Activated CD8-positive, alpha-beta memory T cell treated with anti-CD3 and anti-CD28 coated beads, Interleukin-2, amount 50 U/mL, for 1 hour (primary cell): ENCODE data around the gene NUP42.

Experiments used
- DNase-seq: peaks from one replicate; pipeline ENCODE4 v3.0.0-alpha.2; 2020; ENCODE audit errors: extremely low read depth

Gene NUP42

DNA sequence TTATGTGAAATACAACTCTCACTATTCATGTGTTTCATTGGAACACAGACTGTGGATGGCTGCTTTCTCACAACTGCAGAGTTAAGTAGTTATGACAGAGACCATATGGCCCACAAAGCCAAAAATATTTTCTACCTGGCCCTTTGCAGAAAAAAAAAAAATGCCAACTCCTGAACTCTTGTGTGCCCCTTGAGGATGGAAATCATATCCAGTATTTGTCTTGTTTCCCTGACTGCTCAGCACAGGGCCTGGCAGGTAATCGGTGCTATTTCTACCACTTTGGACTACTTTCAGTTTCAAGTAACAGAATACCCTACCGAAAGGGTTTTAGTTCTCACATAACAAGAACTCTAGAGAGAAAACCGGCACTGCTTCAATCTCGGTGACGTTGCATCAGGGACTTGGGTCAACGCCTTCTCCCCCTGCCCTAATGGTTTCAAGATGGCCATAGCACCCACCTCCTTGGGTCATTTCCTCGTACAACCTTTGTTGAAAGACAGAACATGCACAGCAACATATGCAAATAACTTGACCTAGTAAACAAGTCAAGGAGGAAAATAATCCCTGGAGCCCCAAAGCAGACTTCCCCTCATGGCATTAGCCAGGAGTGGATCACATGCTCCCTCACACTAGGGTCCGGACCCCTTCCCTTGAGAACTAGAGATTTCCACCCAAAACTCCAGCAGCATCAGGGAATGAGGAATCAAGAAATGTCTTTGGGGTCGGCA lies 52.9 kb downstream of the NUP42 start:
- no peak for DNase-seq

DNA sequence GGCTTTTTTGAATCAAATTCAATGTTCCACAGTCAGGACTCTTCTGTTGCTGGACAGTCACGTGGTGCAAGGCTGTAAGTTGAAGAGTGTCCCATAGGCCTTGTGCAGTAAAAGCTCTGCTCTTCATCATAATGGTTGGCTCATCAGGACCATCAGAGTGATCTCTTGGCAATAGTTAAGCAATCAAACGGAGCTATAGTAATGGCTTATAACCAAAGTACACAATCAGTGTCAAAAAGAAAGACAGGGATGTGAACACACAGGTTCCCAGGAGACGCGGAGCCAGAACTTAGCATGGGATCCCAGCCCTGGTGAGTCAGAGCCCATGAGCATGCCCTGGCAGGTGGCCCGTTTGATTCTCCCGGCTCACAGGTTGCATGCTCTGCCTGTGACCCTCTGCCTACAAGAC lies 54.0 kb downstream of the NUP42 start:
- DNase-seq: no peak

DNA sequence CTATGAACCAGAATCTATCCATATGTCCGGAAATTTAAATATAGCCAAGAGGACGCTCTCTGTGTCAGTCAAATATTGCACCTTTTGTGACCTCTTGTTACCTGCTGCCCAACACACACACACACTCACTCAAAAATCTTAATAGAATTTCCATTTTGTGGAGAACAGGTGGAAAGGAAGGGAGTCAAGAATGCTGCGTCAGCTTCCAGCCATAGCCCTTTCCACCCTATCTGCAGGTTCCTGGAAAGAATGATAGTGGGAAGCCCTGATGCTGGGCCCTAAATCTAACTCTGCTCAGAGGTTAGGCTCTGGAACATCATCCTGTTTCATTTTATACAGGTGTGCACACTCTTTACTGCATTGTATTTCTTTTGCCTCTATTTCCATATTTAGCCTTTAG lies 55.2 kb downstream of the NUP42 start:
- DNase-seq: no peak

DNA sequence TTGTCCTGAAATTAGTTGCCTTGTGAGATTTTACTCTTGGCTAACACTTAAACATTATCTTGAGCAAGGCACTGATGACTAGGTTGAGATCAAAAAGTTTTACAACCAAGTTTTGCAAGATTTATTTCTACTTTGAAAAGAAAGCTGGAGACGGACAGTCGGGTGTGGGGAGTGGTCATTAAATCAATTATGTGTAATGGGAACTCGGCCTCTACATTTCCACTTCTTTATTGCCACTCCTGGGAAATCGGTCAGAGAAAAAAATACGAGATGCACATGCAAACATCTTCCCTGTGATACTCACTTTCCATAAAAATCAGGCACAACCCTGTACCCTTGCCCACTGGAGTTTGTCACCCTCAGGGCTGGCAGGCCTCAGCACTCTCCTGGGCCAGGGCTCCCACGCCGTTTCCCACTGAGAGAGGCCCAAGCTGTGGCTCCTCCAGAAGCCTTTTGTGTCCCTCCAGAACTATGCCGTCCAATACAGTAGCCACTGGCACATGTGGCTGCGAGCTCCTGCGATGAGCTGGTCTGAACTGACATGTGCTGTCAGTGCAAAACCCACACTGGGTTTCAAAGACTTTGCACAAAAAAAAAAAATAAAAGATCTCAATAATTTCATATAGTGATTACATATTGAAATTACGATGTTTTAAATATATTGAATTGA lies 57.3 kb downstream of the NUP42 start:
- no peak for DNase-seq

DNA sequence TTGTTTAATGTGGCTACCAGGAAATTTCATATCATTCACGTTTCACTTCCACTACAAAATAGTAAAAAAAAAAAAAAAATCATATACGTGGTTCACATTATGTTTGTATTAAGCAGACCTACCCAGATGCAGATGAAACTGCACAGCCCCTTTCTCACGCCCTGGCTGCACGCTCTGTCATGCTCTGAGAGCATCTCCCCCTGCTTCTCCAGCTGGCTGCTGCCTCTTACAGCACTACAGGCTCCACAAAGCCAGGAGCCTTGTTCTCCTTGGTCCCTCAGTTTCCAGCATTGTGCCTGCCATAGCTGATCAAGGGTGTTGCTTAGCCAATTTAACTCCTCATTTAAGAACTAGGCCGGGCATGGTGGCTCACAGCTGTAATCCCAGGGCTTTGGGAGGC lies 57.9 kb downstream of the NUP42 start:
- no peak for DNase-seq

DNA sequence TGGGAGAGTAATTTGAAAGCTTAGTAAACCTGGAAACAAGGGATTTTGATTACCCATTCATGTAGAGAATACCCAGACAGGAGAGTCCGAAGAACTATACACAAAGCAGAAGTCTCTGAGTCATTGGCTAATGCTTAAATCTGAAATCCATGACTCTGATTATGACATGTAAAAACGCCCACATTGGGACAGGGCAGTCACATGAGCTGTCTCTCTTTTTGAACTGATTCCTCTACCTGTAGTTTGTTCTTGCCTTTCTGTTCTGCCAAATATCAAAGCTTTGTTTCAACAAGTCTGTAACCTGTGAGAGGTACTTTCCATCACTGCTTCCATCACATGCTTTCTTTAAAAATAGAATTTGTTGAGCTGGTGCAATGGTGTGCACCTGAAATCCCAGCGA lies 60.5 kb downstream of the NUP42 start:
- DNase-seq: no peak

DNA sequence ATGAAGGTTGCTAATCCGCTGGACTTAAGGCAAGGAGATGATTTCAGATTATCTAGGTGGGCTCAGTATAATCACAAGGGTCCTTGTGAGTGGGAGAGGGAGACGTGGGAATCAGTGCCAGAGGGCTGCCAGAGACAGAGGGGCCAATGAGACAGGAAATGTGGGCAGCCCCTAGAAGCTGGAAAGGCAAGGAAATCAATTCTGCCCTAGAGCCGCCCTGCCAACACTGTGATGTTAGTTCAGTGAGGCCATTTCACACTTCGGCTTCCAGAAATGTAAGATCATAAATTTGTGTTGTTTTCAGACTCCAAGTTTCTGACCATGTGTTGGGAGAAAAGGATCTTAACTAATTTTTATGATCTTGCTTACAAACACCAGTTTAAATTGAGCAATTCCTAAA lies 61.1 kb downstream of the NUP42 start:
- no peak for DNase-seq

DNA sequence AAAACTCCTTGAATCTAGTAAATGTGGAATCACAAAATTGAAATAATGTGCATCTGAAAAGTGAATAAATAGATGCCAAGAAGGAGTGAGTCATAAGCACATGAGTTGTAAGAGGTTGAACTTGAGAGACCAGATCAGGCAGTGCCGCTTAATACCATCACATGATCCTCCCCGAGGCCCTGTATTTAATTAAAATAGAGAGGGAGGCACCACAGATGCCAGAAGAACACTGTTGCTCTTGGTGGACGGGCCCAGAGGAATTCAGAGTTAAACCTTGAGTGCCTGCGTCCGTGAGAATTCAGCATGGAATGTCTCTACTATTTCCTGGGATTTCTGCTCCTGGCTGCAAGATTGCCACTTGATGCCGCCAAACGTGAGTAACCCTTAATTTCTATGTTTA lies 64.7 kb downstream of the NUP42 start, which contains the start of gene GPNMB:
TSS of gene GPNMB (plus strand) at position 221 of the 400 bp plus-strand sequence. CDS start at position 304, 83 bp downstream.
- DNase-seq: no peak

DNA sequence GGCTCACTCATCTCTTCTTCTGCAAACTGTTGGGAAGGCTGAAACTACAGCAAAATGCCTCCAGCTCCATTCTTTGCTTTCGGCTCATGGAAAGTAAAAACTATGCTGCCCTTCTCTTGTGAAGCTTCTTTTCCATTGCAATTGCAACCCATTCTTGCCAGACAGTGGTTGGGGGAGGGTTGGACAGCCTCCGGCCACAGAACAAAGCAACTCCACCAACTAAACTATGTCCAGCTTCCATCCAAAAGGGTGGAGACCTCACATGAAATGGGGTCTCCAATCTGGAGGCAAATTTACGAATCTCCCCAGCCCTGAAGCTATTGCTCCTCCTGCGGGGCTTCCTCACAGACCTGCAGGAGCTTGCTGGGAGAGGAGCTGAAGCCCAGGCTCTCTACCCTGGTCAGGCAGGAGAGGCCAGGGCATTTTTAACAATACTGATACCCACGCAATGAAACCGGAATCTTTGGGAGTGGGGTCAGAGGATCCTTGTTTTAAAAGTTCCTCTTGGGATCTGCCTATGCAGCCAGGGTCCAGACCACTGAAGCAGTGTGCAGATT lies 65.3 kb downstream of the NUP42 start:
- no peak for DNase-seq

DNA sequence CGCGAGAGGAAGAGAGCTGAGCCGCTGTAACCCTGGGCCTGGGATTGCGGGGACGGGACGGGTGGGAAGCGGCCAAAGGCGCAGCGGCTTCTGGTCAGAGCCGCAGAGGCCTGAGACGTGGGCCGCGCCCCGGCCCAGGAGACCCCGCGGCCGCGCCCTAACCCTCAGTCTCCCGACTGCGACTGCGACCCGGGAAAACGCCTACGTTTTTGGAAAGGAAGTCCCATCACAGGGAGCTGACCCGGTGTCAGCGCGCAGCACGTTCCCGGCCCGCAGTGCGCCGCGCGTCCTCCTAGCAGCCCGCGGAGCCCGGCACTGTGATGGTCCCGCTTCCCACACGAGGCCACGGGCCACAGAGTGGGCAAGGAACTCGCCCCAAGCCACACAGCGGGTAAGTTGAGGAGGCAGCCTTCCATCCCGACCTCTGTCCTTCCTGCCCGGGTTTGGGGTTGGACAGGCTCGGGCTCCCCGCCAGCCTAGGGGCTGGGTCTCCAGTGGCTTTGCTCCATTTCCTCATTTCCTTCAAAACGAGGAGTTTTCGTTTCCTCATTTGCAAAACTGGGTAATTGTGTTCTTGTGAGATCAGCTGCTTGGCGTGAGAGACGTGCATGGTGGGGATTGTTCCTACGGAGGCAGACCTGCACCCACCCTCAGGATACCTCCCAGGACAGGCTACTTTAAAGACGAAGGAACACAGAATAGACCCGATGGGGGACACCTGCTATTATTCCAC lies 65.9 kb downstream of the NUP42 start:
- DNase-seq: no peak

DNA sequence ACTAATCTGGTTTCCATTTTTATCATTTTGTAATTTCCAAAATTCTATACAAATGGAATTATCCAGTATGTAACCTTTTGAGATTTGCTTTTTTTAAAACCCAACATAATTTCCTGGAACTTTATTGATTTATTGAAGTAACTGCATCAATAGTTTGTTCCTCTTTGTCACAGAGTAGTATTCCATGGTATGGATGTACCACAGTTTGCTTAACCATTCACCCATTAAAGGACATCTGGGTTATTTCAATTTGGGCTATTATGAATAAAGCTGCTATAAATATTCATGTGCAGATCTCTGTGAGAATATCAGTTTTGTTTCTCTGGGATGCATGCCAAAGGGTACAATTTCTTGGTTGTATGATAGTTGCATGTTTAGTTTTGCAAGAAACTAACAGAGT lies 67.6 kb downstream of the NUP42 start:
- no peak for DNase-seq
